Endothelial cell (in vitro differentiated cells): ENCODE results near the gene BNIP1. TPM values are rescaled to one million over a fixed set of nuclear protein-coding genes. Genes with fewer than 3 reads are reported as not detected.

Source experiments
- DNase-seq: peaks from one replicate; pipeline ENCODE4 v3.0.0; 2021; ENCODE audit warnings: low spot score
- H3K27ac Mint-ChIP-seq: one replicate; pipeline ENCODE4 v1.8.0; 2021; ENCODE audit warnings: mixed read lengths, inconsistent platforms; ENCODE audit not compliant: unreplicated experiment
- H3K27me3 Mint-ChIP-seq: one replicate; pipeline ENCODE4 v1.8.0; 2021; ENCODE audit warnings: mild to moderate bottlenecking, moderate library complexity, mixed read lengths, inconsistent platforms; ENCODE audit not compliant: unreplicated experiment
- H3K36me3 Mint-ChIP-seq: one replicate; pipeline ENCODE4 v1.8.0; 2021; ENCODE audit warnings: mild to moderate bottlenecking, low read depth, mixed read lengths, inconsistent platforms; ENCODE audit not compliant: unreplicated experiment
- H3K4me1 Mint-ChIP-seq: one replicate; pipeline ENCODE4 v1.8.0; 2021; ENCODE audit warnings: mild to moderate bottlenecking, mixed read lengths, inconsistent platforms; ENCODE audit not compliant: unreplicated experiment
- H3K4me3 Mint-ChIP-seq: one replicate; pipeline ENCODE4 v1.8.0; 2021; ENCODE audit warnings: mild to moderate bottlenecking, mixed read lengths, inconsistent platforms; ENCODE audit not compliant: unreplicated experiment
- H3K9me3 Mint-ChIP-seq: one replicate; pipeline ENCODE4 v1.8.0; 2021; ENCODE audit warnings: mixed read lengths, inconsistent platforms; ENCODE audit not compliant: unreplicated experiment
- total RNA-seq: library from RNA; stranded (reverse); fragmentation: NEBNext Ultra II Directional; extraction: Animal tissue kit (Norgen Biotek cat#: 25700); gene quantifications from one replicate; pipeline ENCODE4 v1.2.1, GENCODE V29; 2021; ENCODE audit not compliant: unreplicated experiment
- TF ChIP-seq, protein P1 (sequence below): fragments of 200-600 bp; sonication (generic); IDR thresholded peaks from one replicate; pipeline ENCODE4 v1.5.0; 2021; ENCODE audit warnings: antibody characterized with exemption; ENCODE audit not compliant: unreplicated experiment

Gene BNIP1
- total RNA-seq, 1 donor from 2014 or later = 10.3 TPM

DNA sequence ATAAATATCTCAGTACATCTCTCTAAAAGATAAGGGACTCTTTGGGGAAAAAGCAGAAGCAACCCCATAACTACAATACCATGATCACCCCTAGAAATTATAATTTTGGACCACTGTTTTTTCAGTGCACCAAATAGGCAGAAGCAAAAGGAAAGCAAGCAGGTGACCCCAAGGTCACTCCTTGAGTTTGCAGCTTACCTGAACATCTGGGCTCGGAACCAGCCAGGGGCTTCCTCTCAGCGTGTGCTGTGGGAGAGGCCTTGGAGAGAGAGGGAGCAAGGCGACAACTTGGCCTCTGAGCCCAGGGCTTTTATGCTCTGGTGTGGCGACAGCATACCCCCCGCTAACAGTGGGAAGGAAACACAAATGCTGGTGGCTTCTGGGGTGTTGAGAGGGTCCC is 16.8 kb downstream of the BNIP1 start:
- Mint-ChIP-seq H3K4me1 (no peaks in the 10 kb centered on the region), H3K27me3 (no peaks in the 10 kb centered on the region), H3K4me3 (no peak overlapping the region), H3K36me3 (peaks cover 11% of the 10 kb centered on the region), H3K9me3 (no peaks in the 10 kb centered on the region), H3K27ac (no peak overlapping the region)
- TF ChIP-seq, protein P1, sequence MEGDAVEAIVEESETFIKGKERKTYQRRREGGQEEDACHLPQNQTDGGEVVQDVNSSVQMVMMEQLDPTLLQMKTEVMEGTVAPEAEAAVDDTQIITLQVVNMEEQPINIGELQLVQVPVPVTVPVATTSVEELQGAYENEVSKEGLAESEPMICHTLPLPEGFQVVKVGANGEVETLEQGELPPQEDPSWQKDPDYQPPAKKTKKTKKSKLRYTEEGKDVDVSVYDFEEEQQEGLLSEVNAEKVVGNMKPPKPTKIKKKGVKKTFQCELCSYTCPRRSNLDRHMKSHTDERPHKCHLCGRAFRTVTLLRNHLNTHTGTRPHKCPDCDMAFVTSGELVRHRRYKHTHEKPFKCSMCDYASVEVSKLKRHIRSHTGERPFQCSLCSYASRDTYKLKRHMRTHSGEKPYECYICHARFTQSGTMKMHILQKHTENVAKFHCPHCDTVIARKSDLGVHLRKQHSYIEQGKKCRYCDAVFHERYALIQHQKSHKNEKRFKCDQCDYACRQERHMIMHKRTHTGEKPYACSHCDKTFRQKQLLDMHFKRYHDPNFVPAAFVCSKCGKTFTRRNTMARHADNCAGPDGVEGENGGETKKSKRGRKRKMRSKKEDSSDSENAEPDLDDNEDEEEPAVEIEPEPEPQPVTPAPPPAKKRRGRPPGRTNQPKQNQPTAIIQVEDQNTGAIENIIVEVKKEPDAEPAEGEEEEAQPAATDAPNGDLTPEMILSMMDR = no peak
- DNase-seq = no peak

- Mint-ChIP-seq H3K9me3 (no peaks in the 10 kb centered on the region), H3K4me1 (no peaks in the 10 kb centered on the region), H3K4me3 (no peak overlapping the region), H3K36me3 (peaks cover 9% of the 10 kb centered on the region), H3K27ac (no peak overlapping the region), H3K27me3 (no peaks in the 10 kb centered on the region)
- TF ChIP-seq, protein P1 = no peak
- no peak for DNase-seq
Measured at GRCh38 chr5:173163219-173163618, 18.9 kb downstream of the BNIP1 start.

DNA sequence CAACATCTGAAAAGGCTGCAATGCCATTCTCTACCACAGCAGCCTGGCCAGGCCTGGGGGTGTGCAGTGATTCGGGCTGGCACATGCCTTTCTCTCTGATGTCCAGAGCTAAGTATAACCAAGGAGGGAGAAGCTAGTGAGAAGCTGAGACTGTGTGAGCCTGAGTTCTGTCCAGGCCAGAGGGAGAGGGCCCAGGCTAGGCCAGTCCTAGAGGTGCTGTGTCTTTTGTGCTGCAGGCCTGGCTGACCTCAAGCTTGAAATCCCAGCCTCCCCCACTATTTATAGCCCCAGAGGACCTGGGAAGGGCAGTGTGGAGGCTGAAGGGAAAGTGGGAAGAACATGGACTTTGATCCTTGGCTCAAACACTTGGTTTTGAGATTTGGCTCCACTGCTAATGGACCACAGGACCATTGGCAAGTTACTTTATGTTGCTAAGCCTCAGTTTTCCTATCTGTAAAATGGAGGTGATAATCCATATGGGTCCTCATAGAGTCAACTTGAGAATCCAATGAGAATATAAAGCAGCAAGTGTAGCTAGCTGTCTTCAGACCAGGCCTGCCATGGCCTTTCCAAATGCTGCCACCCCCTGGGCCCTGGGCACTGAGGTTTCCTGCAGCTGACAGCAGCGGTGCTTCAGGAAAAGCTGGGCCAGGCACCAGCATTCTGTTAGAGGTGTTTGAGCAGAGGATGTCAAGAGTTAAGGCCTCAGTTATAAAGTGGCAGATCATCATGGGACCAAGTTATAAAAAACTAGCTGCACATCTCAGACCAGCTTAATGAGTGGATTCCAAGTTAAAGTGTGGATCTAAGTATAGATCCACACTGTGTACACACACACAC is 21.1 kb downstream of the BNIP1 start:
- no peak overlapping the region for H3K27ac Mint-ChIP-seq
- peaks cover 5% of the 10 kb centered on the region for H3K36me3 Mint-ChIP-seq
- no peaks in the 10 kb centered on the region for H3K27me3 Mint-ChIP-seq
- TF ChIP-seq, protein P1 = no peak
- no peaks in the 10 kb centered on the region for H3K9me3 Mint-ChIP-seq
- no peak overlapping the region for H3K4me3 Mint-ChIP-seq
- no peak for DNase-seq
- H3K4me1 Mint-ChIP-seq = no peaks in the 10 kb centered on the region

GRCh38 chr5:173172166-173172565 is 27.8 kb downstream of the BNIP1 start:
- TF ChIP-seq, protein P1 = no peak
- Mint-ChIP-seq H3K4me3 (no peak overlapping the region), H3K27ac (no peak overlapping the region), H3K36me3 (no peaks in the 10 kb centered on the region), H3K4me1 (no peaks in the 10 kb centered on the region), H3K27me3 (peaks cover 2% of the 10 kb centered on the region), H3K9me3 (no peaks in the 10 kb centered on the region)
- DNase-seq = no peak

DNA sequence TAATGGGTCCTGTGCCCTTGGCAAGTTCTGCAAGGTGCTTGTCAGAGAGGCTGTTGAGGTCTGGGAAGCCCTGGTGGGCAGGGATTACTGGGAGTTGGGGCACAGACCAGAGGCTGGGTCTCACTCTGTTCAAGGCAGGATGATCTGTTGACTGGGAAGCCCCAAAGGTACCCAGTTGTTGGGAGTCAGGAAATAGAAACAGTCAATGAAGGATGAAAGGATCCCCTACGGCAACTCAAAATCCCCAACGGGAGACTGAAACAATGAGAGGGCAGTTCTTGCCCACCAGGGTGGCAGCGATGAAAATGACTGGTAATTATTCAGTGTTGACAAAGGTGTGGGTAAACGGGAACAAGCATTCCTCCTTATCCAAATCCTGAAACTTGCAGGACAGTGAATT is 31.2 kb downstream of the BNIP1 start:
- Mint-ChIP-seq H3K27ac (no peak overlapping the region), H3K27me3 (peaks cover 6% of the 10 kb centered on the region), H3K36me3 (peaks cover 3% of the 10 kb centered on the region), H3K4me3 (no peak overlapping the region), H3K4me1 (peaks cover 2% of the 10 kb centered on the region), H3K9me3 (no peaks in the 10 kb centered on the region)
- TF ChIP-seq, protein P1 = no peak
- no peak for DNase-seq
